Upper lobe of left lung (tissue), 6 donors: ENCODE measurements around the gene VAC14. TPM values are rescaled to one million over a fixed set of nuclear protein-coding genes. Genes with fewer than 3 reads are reported as not detected.
A peak's percentile ranks its signal among the peaks of the same experiment; 100 is the strongest.

Experiments
- ATAC-seq, 2 donors: fragments of 200-7000 bp; cut with Tn5 transposase; one replicate each; pipeline ENCODE4 v1.9.1; 2022; ENCODE audit warnings: mild to moderate bottlenecking in 2 of 2, moderate library complexity in 2 of 2; ENCODE audit not compliant: low FRiP score in 2 of 2
- DNase-seq, 2 donors: peaks; one replicate each; pipeline ENCODE4 v3.0.0-alpha.2; 2019 to 2020
- H3K27ac ChIP-seq, 4 donors: fragments of 200-600 bp; sonication (generic); one replicate each; pipeline ENCODE4 v1.5.1; 2016 to 2019
- H3K27me3 ChIP-seq, 4 donors: fragments of 200-600 bp; sonication (generic); one replicate each; pipeline ENCODE4 v1.5.1; 2017 to 2019
- H3K36me3 ChIP-seq, 4 donors: fragments of 200-600 bp; sonication (generic); one replicate each; pipeline ENCODE4 v1.5.1; 2016 to 2019
- H3K4me1 ChIP-seq, 4 donors: fragments of 200-600 bp; sonication (generic); one replicate each; pipeline ENCODE4 v1.5.1; 2018 to 2019
- H3K4me3 ChIP-seq, 4 donors: fragments of 200-600 bp; sonication (generic); one replicate each; pipeline ENCODE4 v1.5.1; 2017 to 2019; ENCODE audit warnings: mild to moderate bottlenecking in 2 of 4, moderate library complexity in 1 of 4
- H3K9me3 ChIP-seq, 4 donors: fragments of 200-600 bp; sonication (generic); one replicate each; pipeline ENCODE4 v1.5.1; 2018 to 2019
- EP300 ChIP-seq, 4 donors: sonication (generic); formaldehyde crosslinking; IDR thresholded peaks; one replicate each; pipeline ENCODE4 v1.5.1; 2017; ENCODE audit warnings: antibody characterized with exemption in 4 of 4, control low read depth in 2 of 4
- POLR2A ChIP-seq, 4 donors: fragments of 450-650 bp; IDR thresholded peaks; one replicate each; pipeline ENCODE4 v1.5.1; 2016 to 2017; ENCODE audit warnings: antibody characterized with exemption in 4 of 4, mild to moderate bottlenecking in 2 of 4
- POLR2AphosphoS5 ChIP-seq, 2 donors: sonication (generic); formaldehyde crosslinking; IDR thresholded peaks; one replicate each; pipeline ENCODE4 v1.5.1; 2017; ENCODE audit warnings: antibody characterized with exemption in 2 of 2
- WGBS, 2 donors: methylation state at CpG; one replicate each; pipeline ENCODE4 v1.1.5; 2017 to 2018; 5-methylcytosine and 5-hydroxymethylcytosine counted together
- total RNA-seq, 6 donors: library from RNA; depleted of rRNA in 4 of 6; stranded (reverse); fragments of >200 nt in 4 of 6; gene quantifications; one replicate each; pipeline versions ENCODE4 v1.1.0 to v1.2.1, GENCODE V29; 2016 to 2021
- TF ChIP-seq, protein P1 (sequence below), 6 experiments: fragments of 450-650 bp in 4 of 6; fragments of 200-600 bp in 2 of 6; sonication (generic) in 2 of 6; IDR thresholded peaks; one replicate each; pipeline ENCODE4 v1.5.1; 2016 to 2019; ENCODE audit warnings: antibody characterized with exemption in 6 of 6
- donor health status: DM: no; HTN: no; CAD: no; lungs with moderate emphysema.
- donor health status: DM: no; HTN: yes; CAD: no; lungs with severe emphysema.

The VAC14 gene
- total RNA-seq, 6 donors from 2014 or later, result 39.6 to 145 (median 57.4) TPM

DNA sequence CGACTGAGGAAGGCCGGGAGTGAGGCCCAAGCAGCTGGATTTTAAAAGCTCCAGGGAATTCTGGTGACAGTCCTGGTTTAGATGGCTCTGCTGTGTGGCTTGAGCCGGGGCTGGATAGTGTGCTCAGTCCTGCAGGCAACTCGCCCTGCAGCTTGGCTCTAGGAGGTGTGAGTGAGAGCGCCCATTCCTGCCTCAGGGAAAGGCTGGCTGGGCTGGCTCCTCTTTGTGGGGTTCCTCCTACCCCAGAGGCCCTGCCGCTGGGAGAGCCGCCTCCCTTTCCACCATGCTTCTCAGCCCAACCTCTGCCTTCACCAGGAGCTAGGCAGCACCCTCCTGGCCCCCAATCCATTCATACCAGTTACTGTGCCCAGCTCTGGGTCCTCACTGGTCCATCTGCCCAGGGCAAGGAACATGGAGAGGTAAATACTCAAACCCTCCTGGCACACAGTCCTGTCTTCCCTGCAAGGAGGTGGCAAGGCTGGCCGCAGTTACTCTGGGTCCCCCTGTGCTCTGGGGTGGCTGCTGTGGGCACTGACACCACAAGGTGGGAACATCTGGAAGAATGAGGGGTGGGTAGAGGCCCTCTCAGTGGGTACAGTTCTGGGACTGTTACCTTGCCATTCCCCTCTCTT lies 47.1 kb downstream of the VAC14 start:
- WGBS, 2 donors, result 73 to 78% methylated on average over 7 to 8 of the region's 8 CpGs
- no peak overlapping the region for H3K4me3 ChIP-seq
- no peaks in the 10 kb centered on the region for H3K27me3 ChIP-seq
- DNase-seq (peak in 1 of 2 donors; percentile 27), ATAC-seq (no peak)
- H3K36me3 ChIP-seq, result peaks cover 0 to 32% (median 16%) of the 10 kb centered on the region in 4 donors
- TF ChIP-seq EP300 (IDR thresholded peaks at IDR 0.05) (no peak), POLR2AphosphoS5 (IDR thresholded peaks at IDR 0.05) (no peak), POLR2A (IDR thresholded peaks at IDR 0.05) (no peak)
- TF ChIP-seq, protein P1, sequence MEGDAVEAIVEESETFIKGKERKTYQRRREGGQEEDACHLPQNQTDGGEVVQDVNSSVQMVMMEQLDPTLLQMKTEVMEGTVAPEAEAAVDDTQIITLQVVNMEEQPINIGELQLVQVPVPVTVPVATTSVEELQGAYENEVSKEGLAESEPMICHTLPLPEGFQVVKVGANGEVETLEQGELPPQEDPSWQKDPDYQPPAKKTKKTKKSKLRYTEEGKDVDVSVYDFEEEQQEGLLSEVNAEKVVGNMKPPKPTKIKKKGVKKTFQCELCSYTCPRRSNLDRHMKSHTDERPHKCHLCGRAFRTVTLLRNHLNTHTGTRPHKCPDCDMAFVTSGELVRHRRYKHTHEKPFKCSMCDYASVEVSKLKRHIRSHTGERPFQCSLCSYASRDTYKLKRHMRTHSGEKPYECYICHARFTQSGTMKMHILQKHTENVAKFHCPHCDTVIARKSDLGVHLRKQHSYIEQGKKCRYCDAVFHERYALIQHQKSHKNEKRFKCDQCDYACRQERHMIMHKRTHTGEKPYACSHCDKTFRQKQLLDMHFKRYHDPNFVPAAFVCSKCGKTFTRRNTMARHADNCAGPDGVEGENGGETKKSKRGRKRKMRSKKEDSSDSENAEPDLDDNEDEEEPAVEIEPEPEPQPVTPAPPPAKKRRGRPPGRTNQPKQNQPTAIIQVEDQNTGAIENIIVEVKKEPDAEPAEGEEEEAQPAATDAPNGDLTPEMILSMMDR (IDR thresholded peaks at IDR 0.05), result no peak
- H3K4me1 ChIP-seq, result peaks cover 35 to 55% (median 48%) of the 10 kb centered on the region in 4 donors
- H3K9me3 ChIP-seq, result no peaks in the 10 kb centered on the region
- peak overlapping the region in 3 of 4 donors; percentile 28 to 85 (median 82) for H3K27ac ChIP-seq

DNA sequence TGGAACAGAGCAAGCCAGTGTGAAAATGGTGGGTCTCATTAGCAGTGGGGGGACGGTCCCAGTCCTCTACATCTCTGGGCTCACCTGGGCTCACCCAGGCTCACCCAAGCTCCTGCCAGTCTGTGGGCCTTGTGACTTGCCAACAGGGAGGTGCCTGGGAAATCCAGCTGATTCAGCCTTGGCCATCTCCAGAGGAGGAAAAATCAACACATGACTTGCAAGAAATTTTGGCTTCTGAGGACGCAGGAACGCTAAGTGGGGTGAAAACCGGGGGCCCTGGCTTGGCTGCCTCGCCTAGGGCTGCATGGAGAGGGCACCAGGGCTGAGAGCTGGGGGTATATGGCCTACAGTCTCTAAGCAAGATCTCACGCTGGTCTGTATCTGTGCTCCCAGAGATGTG lies 47.7 kb downstream of the VAC14 start:
- Histone ChIP-seq H3K4me1 (peaks cover 37 to 60% (median 54%) of the 10 kb centered on the region in 4 donors), H3K36me3 (peaks cover 0 to 26% (median 13%) of the 10 kb centered on the region in 4 donors), H3K27ac (peak overlapping the region in 3 of 4 donors; percentile 81 to 85 (median 82)), H3K4me3 (no peak overlapping the region), H3K27me3 (no peaks in the 10 kb centered on the region), H3K9me3 (no peaks in the 10 kb centered on the region)
- 67 to 86% methylated on average over 6 of the region's 6 CpGs for WGBS, 2 donors
- TF ChIP-seq POLR2AphosphoS5 (IDR thresholded peaks at IDR 0.05) (no peak), POLR2A (IDR thresholded peaks at IDR 0.05) (no peak), EP300 (IDR thresholded peaks at IDR 0.05) (no peak)
- TF ChIP-seq, protein P1 (IDR thresholded peaks at IDR 0.05), result no peak
- ATAC-seq, result no peak
- DNase-seq, result no peak

DNA sequence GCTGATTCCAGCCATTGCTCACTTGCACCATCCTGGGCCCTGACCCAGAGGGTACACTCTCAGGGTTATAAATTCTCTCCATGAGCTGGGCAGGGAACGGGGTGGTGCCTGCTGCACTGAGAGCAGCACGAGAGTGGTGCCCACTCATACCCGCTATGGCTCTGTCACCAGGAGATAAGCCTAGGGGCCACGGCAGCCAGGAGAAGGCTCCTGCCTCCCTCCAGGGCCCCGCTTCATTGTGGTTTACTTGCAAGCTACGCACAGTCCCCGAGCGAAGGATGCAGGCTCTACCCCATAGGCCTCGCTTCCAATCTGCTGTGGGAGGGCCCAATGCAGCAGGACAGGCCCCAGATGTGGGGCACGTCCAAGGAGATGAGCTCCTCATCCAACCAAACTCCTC lies 48.5 kb downstream of the VAC14 start:
- Histone ChIP-seq H3K36me3 (peaks cover 0 to 18% (median 10%) of the 10 kb centered on the region in 4 donors), H3K9me3 (no peaks in the 10 kb centered on the region), H3K4me1 (peaks cover 44 to 68% (median 62%) of the 10 kb centered on the region in 4 donors), H3K27me3 (no peaks in the 10 kb centered on the region), H3K4me3 (no peak overlapping the region), H3K27ac (peak overlapping the region; percentile 81 to 86 (median 84))
- no peak for ATAC-seq
- WGBS, 2 donors, result 67 to 86% methylated on average over 3 to 9 of the region's 10 CpGs
- DNase-seq, result no peak
- TF ChIP-seq, protein P1 (IDR thresholded peaks at IDR 0.05), result no peak
- TF ChIP-seq EP300 (IDR thresholded peaks at IDR 0.05) (no peak), POLR2A (IDR thresholded peaks at IDR 0.05) (no peak), POLR2AphosphoS5 (IDR thresholded peaks at IDR 0.05) (no peak)

DNA sequence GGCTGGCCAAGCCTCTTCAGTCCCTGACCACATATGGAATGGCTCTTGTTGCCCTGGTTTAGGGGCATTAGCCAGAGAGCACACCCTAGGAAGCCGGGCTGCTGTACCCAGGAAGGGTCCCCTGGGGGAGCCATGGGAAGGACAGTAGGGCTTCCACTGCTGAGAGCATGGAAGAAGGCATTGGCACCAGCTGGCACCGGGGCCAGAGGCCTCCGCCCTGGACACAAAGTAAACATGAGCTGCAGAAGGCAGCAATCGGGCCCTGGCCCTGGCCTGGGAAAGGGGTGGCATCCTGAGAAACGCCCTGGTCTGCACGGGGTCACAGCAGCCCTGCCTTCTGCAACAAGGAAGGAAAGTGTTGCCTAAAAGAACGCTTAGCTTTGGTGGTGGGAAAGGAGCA lies 49.4 kb downstream of the VAC14 start:
- Histone ChIP-seq H3K27me3 (no peaks in the 10 kb centered on the region), H3K4me3 (no peak overlapping the region), H3K4me1 (peaks cover 52 to 77% (median 70%) of the 10 kb centered on the region in 4 donors), H3K27ac (peak overlapping the region; percentile 81 to 86 (median 84)), H3K36me3 (peaks cover 0 to 10% (median 6%) of the 10 kb centered on the region in 4 donors), H3K9me3 (no peaks in the 10 kb centered on the region)
- TF ChIP-seq EP300 (IDR thresholded peaks at IDR 0.05) (no peak), POLR2AphosphoS5 (IDR thresholded peaks at IDR 0.05) (peak in 1 of 2 donors; percentile 44)
- ATAC-seq (no peak), DNase-seq (peak; percentile 48 to 54)
- 39 to 44% methylated on average over 6 to 7 of the region's 7 CpGs for WGBS, 2 donors

DNA sequence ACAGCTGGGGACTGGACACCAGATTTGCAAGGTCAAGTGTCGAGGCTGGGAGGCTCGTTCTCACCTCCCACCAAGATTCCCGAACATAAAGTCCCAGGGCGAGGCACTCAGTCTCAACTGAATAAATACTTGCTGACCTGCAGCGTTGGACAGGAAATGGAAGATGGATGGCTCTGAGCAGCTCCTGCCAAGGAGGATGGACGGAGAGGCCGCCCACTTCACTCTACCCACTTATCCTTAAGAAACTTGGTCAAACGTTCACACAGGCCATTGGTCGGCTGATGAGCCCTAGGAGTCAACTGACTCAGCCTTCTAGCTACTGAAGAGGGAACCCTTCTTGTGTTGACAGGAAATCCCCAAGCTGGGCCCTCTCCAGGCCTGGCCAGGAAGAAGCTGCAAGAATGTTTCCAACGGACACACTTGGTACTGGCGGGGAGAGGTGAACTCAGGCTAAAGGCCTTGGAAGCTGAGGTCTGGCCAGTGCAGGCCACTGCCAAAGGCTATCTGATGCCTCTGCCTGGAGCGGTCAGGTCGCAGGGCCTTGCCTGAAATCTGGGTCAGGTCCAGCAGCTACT lies 50.0 kb downstream of the VAC14 start:
- ATAC-seq (peak; percentile 61 to 79), DNase-seq (peak in 1 of 2 donors; percentile 92)
- WGBS, 2 donors, result 17 to 18% methylated on average over 4 to 13 of the region's 13 CpGs
- TF ChIP-seq EP300 (IDR thresholded peaks at IDR 0.05), result peak; percentile 53 to 93 (median 82)
- TF ChIP-seq POLR2AphosphoS5 (IDR thresholded peaks at IDR 0.05), result peak; percentile 91 to 95
- TF ChIP-seq, protein P1 (IDR thresholded peaks at IDR 0.05), result peak in 2 of 6 experiments; percentile 39 to 46
- TF ChIP-seq POLR2A (IDR thresholded peaks at IDR 0.05), result no peak
- Histone ChIP-seq H3K27ac (peak overlapping the region; percentile 82 to 88 (median 86)), H3K4me1 (peaks cover 58 to 83% (median 76%) of the 10 kb centered on the region in 4 donors), H3K9me3 (no peaks in the 10 kb centered on the region), H3K4me3 (no peak overlapping the region), H3K27me3 (no peaks in the 10 kb centered on the region), H3K36me3 (peaks cover 0 to 5% (median 2%) of the 10 kb centered on the region in 4 donors)
